ENCODE results near the gene LNP1. TPM values are rescaled to one million over a fixed set of nuclear protein-coding genes. Genes with fewer than 3 reads are reported as not detected.

Gene LNP1
- total and polyA plus RNA-seq, 10 of the 15 experiments (the other 5 are each of a cell fraction or from before 2014, with no cell fraction given), result 2.1 to 4.2 (median 2.7) TPM

GRCh38 chr3:100413613-100414012, 12.3 kb downstream of the LNP1 start (continued):
- TF ChIP-seq, protein P1, sequence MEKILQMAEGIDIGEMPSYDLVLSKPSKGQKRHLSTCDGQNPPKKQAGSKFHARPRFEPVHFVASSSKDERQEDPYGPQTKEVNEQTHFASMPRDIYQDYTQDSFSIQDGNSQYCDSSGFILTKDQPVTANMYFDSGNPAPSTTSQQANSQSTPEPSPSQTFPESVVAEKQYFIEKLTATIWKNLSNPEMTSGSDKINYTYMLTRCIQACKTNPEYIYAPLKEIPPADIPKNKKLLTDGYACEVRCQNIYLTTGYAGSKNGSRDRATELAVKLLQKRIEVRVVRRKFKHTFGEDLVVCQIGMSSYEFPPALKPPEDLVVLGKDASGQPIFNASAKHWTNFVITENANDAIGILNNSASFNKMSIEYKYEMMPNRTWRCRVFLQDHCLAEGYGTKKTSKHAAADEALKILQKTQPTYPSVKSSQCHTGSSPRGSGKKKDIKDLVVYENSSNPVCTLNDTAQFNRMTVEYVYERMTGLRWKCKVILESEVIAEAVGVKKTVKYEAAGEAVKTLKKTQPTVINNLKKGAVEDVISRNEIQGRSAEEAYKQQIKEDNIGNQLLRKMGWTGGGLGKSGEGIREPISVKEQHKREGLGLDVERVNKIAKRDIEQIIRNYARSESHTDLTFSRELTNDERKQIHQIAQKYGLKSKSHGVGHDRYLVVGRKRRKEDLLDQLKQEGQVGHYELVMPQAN (conservative IDR thresholded peaks at IDR 0.05), result no peak
- TF ChIP-seq E2F8 (IDR thresholded peaks at IDR 0.05; ENCODE audit: low read depth, partially characterized antibody), result no peak
- TF ChIP-seq YY1 (IDR thresholded peaks at IDR 0.05; ENCODE audit: low read depth, low read length), result no peak
- TF ChIP-seq KDM1A (IDR thresholded peaks at IDR 0.05; ENCODE audit: borderline replicate concordance), result no peak
- no peak for TF ChIP-seq EP300 (IDR thresholded peaks at IDR 0.05; ENCODE audit: borderline replicate concordance in 1 of 2, control insufficient read depth in 1 of 2, low read depth in 2 of 2, low read length in 2 of 2)
- TF ChIP-seq NFXL1 (IDR thresholded peaks at IDR 0.05; ENCODE audit: borderline replicate concordance), result no peak
- no peak for TF ChIP-seq NR2F1 (conservative IDR thresholded peaks at IDR 0.05)
- TF ChIP-seq, protein P2, sequence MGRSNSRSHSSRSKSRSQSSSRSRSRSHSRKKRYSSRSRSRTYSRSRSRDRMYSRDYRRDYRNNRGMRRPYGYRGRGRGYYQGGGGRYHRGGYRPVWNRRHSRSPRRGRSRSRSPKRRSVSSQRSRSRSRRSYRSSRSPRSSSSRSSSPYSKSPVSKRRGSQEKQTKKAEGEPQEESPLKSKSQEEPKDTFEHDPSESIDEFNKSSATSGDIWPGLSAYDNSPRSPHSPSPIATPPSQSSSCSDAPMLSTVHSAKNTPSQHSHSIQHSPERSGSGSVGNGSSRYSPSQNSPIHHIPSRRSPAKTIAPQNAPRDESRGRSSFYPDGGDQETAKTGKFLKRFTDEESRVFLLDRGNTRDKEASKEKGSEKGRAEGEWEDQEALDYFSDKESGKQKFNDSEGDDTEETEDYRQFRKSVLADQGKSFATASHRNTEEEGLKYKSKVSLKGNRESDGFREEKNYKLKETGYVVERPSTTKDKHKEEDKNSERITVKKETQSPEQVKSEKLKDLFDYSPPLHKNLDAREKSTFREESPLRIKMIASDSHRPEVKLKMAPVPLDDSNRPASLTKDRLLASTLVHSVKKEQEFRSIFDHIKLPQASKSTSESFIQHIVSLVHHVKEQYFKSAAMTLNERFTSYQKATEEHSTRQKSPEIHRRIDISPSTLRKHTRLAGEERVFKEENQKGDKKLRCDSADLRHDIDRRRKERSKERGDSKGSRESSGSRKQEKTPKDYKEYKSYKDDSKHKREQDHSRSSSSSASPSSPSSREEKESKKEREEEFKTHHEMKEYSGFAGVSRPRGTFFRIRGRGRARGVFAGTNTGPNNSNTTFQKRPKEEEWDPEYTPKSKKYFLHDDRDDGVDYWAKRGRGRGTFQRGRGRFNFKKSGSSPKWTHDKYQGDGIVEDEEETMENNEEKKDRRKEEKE (IDR thresholded peaks at IDR 0.05), result no peak
- TF ChIP-seq ZNF622 (IDR thresholded peaks at IDR 0.05), result no peak
- TF ChIP-seq CEBPB (IDR thresholded peaks at IDR 0.05; ENCODE audit: borderline replicate concordance in 1 of 2, low read depth in 2 of 2, low read length in 2 of 2), result no peak
